Sciatic nerve (tissue), 2 donors: ENCODE results near the gene APOA1. TPM values are rescaled to one million over a fixed set of nuclear protein-coding genes. Genes with fewer than 3 reads are reported as not detected.
"Not testable (repeated sequence)": the region's sequence is repeated elsewhere in the genome, so short reads cannot be mapped to it uniquely, and the experiment has no call there.

ENCODE experiments used
- ATAC-seq: fragments of 200-7000 bp; cut with Tn5 transposase; one replicate; pipeline ENCODE4 v1.9.1; 2020; ENCODE audit warnings: mild to moderate bottlenecking, moderate library complexity
- DNase-seq: peaks from one replicate; pipeline ENCODE4 v3.0.0-alpha.2; 2020; ENCODE audit warnings: low spot score
- intact Hi-C: fragments of 100-400 bp; cut with DNase I; formaldehyde crosslinking; loops from one replicate; pipeline ENCODE4 v1.14.2; 2022
- total RNA-seq: library from RNA; stranded (reverse); fragmentation: NEBNext Ultra II Directional; extraction: Animal tissue kit (Norgen Biotek cat#: 25700); gene quantifications from one replicate; pipeline ENCODE4 v1.2.1, GENCODE V29; 2021
- donor health status: DM: no; HTN: no; CAD: no.
- donor health status: DM: no; HTN: no; CAD: no.

Gene APOA1
- total RNA-seq, 1 donor from 2014 or later: 7.0 TPM

DNA sequence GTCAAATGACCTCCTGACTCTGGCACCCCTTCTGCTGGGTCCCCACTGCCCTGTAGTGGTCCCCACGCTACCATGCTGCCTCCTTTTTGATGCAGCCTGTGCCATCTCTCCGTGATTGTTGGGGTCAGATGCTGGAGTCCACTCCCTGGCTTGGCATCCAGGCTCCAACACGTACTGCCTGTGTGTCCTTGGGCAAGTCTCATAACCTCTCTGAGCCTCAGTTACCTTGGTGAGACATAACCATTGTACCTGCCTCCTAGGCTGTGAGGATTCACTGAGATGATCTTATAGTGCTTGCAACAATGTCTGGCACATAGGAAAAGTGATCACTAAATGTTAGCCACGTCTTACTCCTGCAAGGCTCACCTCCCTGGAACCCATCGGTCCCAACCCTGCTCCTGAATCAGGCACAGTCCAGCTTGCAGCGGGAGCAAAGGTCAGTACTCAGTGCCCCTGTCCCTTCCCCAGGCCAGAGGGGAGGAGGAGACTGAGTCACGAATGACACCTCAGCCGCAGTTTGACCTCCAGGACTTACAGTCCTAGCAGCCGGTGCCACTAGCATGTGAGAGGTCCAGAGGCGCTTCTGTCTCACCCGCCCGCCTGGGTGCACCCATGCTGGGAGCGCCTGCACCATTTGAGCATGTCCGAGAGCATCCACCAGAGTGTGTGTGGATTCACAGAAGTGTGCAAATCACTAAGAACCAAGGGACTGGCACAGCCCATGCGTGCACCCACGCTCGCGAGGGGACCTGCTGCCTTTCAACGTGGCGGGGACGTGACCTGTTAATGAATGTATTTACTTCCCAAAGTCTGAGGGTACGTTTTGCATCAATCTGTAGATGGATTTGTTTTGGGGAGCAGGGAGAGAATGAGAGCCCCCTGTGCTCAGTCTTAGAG is 11.3 kb downstream of the APOA1 start:
- no peak for ATAC-seq
- intact Hi-C loops: no loop called here
- DNase-seq: peak; percentile 27

DNA sequence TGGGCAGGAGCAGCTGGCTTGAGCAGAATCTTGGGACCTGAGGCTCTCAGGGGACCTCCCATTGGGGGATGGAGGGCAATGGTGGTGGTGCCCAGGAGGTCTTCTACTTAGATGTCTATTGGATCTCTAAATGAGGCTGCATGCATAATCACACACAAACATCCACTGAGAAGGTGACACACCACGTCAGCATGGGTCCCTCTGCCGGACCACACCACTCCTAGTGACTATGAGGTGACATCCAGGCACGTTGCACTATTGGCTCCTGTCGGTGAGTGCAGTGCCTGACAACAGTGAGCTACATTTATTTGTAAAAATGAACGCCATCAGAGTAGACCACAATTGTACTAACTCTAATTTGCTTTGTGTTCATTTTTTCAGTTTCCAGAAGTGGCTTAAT is 12.0 kb downstream of the APOA1 start:
- ATAC-seq: no peak
- DNase-seq: no peak
- intact Hi-C loops: no loop called here

DNA sequence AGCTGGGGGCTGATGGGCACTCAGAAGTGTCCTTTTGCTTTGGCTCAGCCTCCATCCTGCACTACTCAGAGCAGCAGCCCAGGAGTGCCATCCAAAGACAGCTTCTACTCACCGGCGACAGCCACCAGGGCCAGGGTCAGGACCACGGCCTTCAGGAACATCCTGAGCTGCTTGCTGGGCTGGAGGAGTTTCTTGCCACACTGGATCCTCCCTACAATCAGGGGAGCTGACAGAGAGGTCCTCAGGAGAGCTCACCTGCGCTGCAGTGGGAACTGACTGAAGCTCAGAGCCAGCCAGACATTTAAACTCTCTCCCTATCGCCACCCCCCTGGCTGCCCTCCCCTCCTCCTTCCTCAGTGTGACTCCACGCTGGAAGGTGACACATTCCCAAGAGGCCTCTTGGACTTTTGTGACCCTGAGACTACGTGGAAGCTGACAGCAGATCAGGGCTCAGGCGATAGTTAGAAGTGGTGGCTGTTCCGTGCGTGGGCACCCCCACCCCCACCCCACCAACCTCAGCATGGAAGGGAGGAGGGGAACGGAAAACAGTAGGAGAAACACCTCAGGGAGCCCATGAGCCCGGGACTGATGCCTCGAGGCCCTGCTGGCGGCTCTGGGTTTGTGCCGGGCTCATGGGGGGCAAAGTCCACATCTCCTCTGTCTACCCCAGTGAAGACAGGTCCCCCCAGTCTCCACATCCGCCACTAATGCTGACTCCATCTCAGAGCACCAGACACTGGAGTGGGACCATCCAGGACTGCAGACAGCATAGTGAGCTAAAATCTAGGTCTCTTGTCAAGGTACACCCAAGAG is 14.2 kb downstream of the APOA1 start, which contains the start of gene APOA4:
APOA4 (minus strand) TSS at position 274 of the 813 bp plus-strand sequence; CDS start at position 161, 113 bp downstream.
- no peak for DNase-seq
- intact Hi-C loops: no loop called here
- no peak for ATAC-seq

DNA sequence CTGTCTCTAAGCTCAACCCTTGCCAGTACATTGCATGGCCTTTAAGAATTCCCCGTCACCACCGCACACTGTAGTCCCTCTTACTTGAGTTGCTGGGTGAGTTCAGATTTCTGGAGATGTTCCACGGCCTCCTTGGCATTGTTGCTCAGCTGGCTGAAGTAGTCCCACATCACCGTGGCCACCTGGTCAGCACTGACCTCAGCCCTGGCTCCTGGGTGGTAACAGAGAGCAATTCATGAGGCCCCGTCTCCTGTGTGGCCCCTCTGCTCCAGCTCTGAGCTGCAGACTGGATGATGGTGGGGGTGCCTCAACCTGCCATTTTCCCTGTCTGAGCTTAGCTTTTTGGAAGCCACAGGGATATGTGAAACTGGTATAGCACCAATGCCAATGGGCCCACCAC is 14.8 kb downstream of the APOA1 start:
- intact Hi-C loops: no loop called here
- no peak for ATAC-seq
- no peak for DNase-seq

DNA sequence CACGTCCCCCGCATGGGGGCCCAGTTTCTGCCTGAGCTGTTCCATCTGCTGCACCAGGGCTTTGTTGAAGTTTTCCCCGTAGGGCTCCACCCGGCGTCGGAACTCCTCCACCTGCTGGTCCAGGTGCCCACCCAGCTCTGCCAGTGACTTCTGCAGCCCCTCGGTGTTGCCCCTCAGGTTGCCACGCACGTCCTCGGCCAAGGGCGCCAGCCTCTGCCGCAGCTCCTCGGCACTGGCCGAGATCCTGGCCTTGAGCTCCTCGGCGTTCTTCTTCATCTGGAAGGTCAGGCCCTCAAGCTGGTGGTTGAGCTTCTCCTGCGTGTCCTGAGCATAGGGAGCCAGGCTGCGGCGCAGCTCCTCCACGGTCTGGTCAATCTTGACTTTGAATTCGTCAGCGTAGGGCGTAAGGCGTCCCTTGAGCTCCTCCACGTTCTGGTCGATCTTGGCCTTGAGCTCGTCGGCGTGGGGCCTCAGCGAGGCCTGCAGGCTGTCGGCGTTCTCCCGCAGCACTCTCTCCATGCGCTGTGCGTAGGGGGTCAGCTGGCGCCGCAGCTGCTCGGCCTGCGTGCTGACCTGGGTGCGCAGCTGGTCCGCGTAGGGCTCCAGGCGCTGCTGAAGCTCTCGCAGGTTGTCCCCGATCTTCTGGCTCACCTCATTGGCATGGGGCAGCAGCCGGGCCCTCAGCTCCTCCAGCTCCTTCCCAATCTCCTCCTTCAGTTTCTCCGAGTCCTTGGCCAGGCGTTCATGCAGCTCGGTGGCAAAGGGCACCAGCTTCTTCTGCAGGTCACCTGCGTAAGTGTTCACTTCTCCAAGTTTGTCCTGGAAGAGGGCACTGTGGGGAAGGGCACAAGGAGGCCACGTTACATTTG is 16.1 kb downstream of the APOA1 start:
- intact Hi-C loops: no loop called here
- DNase-seq (no peak), ATAC-seq (no peak)

DNA sequence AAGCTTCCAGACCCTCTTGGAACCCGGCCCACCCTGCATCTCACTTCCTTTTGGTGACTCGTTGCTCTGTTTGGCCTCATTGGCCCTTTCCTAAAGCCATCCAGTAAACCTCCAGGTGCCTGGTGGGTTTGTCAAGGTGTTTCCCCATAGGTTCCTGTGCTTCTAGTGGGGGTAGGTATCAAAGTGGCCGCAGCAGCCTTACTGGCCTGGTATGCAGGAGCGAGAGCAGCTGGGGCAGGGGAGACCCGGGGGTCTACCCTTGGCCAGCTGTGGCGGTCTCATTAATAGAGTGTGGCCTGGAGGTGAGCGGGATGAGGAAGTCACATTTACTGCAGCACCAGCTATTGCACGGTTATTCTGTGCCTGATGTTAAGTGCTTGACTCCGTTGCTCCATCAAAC is 18.4 kb downstream of the APOA1 start:
- intact Hi-C loops: no loop called here
- ATAC-seq: no peak
- DNase-seq: no peak

DNA sequence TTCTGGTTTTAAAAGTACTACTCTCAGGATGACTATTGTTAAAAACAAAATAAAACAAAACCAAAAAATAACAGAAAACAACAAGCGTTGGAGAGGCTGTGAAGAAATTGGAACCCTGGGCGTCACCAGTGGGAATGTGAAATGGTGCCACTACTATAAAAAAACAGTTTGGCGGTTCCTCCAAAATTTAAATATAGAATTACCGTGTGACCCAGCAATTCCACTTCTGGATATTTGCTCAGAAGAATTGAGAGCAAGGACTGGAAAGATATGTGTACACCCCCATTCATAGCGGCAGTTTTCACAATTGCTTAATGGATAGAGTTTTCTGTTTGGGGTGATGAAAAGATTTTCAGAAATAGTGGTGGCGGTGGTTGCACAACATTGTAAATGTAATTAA is 22.9 kb downstream of the APOA1 start:
- ATAC-seq (no peak), DNase-seq (no peak)
- intact Hi-C loops: no loop called here

DNA sequence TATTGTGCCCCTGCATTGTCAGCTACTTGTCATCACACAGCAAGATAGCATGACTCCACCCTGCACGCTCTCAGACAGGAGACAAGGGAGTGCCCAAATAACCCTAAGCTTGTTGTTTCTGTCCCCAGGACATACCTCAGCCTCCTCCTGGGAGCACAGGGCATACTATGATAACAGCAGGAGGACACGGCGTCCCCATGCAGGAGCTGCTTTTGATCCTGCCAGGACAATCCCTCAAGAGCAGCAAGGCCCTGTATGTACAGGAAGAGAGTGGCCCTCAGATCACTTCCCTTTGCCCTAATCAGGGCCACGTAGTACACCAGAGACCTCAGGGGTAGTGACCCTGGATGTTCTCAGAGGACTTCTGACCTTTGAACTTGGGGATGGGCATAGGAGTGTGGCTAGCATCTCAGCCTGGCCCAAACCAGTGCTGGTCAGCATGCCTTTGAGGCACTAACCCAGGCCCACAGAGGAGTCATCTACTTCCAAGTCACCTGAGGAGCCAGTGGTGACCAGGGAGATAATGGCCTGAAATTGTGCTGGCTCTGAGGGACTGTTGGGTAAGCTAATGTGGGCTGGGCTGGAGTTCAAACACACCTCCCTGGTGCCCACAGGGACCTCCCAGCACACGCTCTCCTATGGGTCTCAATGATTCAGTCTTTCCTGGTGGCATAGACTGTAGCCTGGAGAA is 23.5 kb downstream of the APOA1 start:
- no peak for DNase-seq
- intact Hi-C loops: no loop called here
- no peak for ATAC-seq

DNA sequence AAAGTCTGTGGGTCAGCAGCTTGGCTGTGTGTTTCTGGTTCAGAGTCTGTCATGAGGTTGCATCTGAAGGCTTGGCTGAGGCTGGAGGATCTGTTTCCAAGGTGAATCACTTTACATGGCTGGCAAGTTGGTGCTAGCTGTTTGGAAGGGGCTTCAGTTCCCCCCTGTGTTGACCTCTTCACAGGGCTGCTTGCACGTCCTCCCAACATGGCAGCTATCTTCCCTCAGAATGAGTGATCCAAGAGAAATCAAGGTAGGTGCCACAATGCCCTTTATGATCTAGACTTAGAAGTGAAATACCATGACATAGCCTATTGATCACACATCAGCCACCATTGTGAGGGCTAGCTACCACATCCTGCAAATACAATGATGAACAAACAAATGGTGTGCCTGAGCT is 24.3 kb downstream of the APOA1 start:
- DNase-seq: no peak
- ATAC-seq: no peak
- intact Hi-C loops: no loop called here

DNA sequence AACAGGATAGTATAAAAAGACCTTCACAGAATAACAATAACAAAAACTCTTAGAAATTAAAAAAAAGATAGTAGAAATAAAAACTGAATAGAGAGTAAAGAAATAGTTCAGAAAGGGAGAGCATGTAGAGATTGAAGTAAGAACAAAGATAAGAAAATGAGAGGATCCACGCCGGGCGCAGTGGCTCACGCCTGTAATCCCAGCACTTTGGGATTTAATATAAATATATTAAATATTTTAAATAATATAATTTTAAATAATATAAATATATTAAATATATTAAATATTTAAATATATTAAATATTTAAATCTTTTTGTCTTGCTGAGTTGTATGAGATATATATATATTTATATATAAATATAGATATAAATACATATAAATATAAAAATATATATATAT is 25.3 kb downstream of the APOA1 start:
- intact Hi-C loops: no loop called here
- no peak for ATAC-seq
- no peak for DNase-seq

DNA sequence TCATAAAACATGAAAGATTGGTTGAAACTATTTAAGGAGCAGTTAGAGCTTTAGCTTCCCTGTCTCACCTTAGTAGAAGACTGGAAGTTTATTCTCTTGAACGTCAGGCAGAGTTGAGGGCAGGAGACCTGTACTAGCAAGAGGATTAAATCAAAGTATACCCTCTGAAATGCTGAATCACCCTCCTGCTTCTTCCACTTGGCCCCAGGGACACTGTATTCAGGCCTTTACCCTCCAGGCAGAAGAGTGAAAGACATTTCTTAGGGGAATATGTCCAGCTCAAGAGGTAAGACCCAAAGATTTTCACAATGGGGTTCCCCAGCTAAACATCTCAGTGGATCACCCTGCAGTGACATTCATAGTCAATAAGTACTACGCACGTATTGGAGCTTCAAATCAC is 26.2 kb downstream of the APOA1 start:
- intact Hi-C loops: no loop called here
- ATAC-seq (no peak), DNase-seq (no peak)

DNA sequence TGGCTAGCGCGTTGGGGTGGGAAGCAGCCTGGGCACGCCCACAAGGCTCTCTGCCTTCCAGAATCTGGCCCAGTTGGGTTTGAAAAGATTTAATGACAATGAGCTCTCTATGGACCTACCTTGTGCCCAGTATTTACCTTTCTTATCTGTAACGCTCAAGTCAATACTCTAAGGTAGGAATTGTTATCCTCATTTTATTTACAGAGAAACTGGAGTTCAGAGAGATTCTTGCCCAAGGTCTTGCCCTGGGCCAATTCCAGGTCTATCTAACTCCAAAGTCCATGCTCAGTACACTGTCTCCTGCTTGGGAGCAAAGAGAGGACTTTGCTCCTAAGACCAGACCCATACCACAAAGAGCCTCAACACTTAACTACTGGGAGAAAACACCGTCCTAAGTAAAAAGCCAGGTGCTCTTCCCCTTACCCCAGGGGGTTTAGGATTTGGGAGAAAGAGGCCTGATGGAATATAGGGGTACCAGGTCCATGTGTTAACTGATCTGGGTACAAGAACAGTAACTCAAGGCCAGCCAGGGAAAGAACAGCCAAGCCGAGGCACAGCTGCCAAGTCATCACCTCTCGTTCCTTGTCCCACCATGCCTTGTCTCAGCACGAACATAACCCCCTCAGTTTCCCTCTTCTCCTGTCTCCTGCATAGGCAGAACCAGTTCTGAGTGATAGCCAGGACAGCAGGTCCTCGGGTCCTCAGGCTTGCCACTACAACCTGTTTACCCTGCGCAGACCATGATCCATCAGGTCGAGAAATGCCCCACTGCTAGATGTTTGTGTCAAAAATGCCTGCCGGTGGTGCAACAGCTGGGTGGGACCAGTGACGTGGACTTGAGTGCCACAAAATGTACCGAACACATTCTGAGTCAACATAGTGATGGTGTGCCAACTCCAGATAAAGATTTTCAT is 28.9 kb downstream of the APOA1 start:
- intact Hi-C loops: no loop called here
- DNase-seq: no peak
- no peak for ATAC-seq

DNA sequence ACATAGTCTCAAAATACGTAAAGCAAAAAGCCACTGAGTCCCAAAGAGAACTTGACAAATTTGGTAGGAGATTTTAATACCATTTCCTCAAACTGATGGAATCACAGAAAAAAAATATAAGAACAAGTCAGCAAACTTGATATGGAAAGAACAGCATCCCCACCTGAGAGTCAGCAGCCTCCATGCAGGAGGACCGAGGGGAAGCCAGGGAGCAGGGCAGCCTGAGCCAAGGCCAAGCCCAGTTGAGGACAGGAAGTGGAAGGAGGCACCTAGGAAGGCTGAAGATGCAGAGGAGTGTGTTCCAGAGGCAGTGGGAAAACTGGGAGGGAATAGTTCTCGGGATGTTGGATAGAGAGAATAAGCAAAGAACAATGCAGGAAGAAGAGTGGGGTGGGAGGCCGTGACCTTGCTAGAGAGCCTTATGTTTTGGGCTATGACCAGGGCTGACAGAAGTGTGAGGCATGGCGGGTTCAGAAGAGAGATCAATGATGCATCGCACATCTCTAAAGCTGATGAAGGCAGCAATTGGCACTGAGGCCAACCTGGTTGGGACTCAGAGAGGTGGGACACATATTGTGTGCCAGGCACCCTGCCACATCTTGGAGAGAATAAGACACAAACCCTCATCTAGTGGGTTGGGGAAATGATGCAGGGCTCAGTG is 29.7 kb downstream of the APOA1 start:
- DNase-seq: no peak
- intact Hi-C loops: no loop called here
- ATAC-seq: no peak

DNA sequence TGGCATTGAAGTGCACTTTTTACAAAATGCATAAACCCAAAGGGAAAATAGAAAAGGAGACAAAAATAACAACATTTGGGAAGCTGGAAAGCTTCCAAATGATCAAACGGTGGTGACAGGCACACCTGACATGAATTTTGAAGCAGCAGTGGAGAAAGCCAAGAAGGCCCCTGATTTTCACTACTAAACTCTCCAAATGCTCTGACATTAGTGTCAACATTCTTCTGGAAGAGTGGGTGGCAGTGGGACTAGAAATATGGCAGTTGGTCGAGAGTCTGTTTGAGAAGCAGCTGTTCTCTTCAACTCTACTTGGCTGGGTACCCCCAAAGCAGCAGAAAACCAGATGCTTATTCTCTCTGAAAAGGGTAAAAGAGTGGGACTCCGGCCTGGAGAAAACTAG is 33.4 kb downstream of the APOA1 start:
- ATAC-seq (no peak), DNase-seq (no peak)
- intact Hi-C loops: no loop called here

DNA sequence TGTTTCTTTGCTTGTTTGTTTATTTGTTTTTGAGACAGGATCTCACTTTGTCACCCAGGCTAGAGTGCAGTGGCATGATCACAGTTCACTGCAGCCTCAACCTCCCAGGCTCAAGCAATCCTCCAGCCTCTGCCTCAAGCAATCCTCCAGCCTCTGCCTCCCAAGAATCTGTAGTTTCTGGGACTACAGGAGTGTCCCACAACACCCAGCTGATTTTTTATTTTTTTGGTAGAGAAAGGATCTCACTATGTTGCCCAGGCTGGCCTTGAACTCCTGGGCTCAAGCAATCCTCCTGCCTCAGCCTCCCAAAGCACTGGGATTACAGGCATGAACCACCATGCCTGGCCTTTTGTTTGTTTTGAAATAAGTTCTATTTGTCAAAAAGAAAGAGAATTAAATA is 35.8 kb downstream of the APOA1 start:
- intact Hi-C loops, DNase-seq, ATAC-seq: not testable (repeated sequence)

DNA sequence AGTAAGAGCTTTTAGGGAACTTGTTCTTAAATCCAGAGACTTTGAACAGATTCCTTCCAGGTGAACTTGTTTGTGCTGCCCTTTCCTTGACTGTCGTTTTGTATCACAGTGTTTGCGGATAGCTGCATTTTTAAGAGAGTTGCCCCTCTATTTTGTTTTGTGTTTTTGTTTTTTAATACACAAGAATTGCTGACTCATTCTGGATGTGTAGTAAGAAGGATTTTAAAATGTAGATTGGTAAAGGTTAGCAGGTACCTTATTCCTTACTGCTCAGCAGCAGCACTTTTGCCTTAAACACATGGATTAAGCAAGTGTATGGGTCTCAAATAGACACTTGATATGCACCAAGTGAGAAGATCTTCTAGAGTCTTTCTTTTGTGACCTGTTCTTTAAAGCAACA is 36.8 kb downstream of the APOA1 start:
- DNase-seq: no peak
- intact Hi-C loops: no loop called here
- ATAC-seq: no peak

DNA sequence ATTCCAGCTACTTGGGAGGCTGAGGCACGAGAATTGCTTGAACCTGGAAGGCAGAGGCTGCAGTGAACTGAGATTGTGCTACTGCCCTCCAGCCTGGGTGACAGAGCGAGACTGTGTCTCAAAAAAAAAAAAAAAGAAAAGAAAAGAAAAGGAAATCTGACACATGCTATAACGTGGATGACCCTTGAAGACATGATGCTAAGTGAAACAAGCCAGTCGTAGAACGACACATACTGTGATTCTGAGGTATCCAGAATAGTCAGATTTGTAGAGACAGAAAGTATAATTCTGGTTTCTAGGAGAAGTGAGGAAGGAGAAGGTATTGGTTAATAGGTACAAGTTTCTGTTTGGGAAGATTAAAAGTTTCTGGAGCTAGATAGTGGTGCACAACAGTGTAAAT is 39.1 kb downstream of the APOA1 start:
- DNase-seq: no peak
- intact Hi-C loops: loop anchor here (10.0 kb wide), 1 partner anchor 426 kb away; no protein-coding TSS in a partner anchor
- no peak for ATAC-seq
